Thyroid gland (tissue), 4 donors: ENCODE results near the gene MYH1. TPM values are rescaled to one million over a fixed set of nuclear protein-coding genes. Genes with fewer than 3 reads are reported as not detected.

Experiments
- DNase-seq, 2 donors: peaks; one replicate each; pipeline ENCODE4 v3.0.0-alpha.2; 2019
- H3K27ac ChIP-seq, 3 donors: fragments of 200-600 bp; sonication (generic); 1 replicate in 2 of 3; 2 replicates in 1 of 3; pipeline ENCODE4 v1.5.1; 2016 to 2019; ENCODE audit warnings: mild to moderate bottlenecking in 1 of 3, moderate library complexity in 1 of 3
- H3K27me3 ChIP-seq: fragments of 200-600 bp; sonication (generic); one replicate; pipeline ENCODE4 v1.5.1; 2019
- H3K36me3 ChIP-seq, 2 donors: fragments of 200-600 bp; sonication (generic); one replicate each; pipeline ENCODE4 v1.5.1; 2016 to 2019
- H3K4me1 ChIP-seq, 2 donors: fragments of 200-600 bp; sonication (generic); one replicate each; pipeline ENCODE4 v1.5.1; 2017 to 2019
- H3K4me3 ChIP-seq, 3 donors: fragments of 200-600 bp; sonication (generic); replicated peaks in 1 of 3; 1 replicate in 2 of 3; 2 replicates in 1 of 3; pipeline ENCODE4 v1.5.1; 2016; ENCODE audit warnings: mild to moderate bottlenecking in 1 of 3
- H3K9me3 ChIP-seq: fragments of 200-600 bp; sonication (generic); one replicate; pipeline ENCODE4 v1.5.1; 2017
- POLR2A ChIP-seq, 2 donors: fragments of 450-650 bp; IDR thresholded peaks; one replicate each; pipeline ENCODE4 v1.6.1; 2017; ENCODE audit warnings: antibody characterized with exemption in 2 of 2, mild to moderate bottlenecking in 2 of 2, moderate library complexity in 1 of 2
- WGBS, 2 donors: methylation state at CpG; one replicate each; pipeline ENCODE4 v1.1.5; 2017; 5-methylcytosine and 5-hydroxymethylcytosine counted together
- intact Hi-C: fragments of 100-400 bp; cut with DNase I; formaldehyde crosslinking; loops from one replicate; pipeline ENCODE4 v1.15.1; 2023
- total RNA-seq, 4 donors: library from RNA; depleted of rRNA; stranded (reverse); fragments of >200 nt; gene quantifications; one replicate each; pipeline ENCODE4 v1.2.3, GENCODE V29; 2016
- TF ChIP-seq, protein P1 (sequence below), 6 experiments: fragments of 200-600 bp in 3 of 6; fragments of 450-650 bp in 3 of 6; sonication (generic) in 3 of 6; IDR thresholded peaks; one replicate each; pipeline ENCODE4 v1.5.1; 2016 to 2019; ENCODE audit warnings: antibody characterized with exemption in 6 of 6, mild to moderate bottlenecking in 2 of 6, inconsistent platforms in 1 of 6, moderate library complexity in 1 of 6

MYH1 gene
- under 1 TPM in 1 of 4 donors, not detected in 3; under 0.01 TPM for total RNA-seq

GRCh38 chr17:10518271-10519037 is at the start of gene MYH1:
MYH1 (minus strand) TSS chr17:10518542; CDS start chr17:10516642, 1,900 bp downstream.
- H3K36me3 ChIP-seq: no peaks in the 10 kb centered on the region
- no peak within 1 kb of the TSS for H3K27ac ChIP-seq
- H3K4me3 ChIP-seq: no peak within 1 kb of the TSS
- H3K9me3 ChIP-seq: no peaks in the 10 kb centered on the region
- H3K27me3 ChIP-seq: no peaks in the 10 kb centered on the region
- DNase-seq: no peak
- TF ChIP-seq, protein P1, sequence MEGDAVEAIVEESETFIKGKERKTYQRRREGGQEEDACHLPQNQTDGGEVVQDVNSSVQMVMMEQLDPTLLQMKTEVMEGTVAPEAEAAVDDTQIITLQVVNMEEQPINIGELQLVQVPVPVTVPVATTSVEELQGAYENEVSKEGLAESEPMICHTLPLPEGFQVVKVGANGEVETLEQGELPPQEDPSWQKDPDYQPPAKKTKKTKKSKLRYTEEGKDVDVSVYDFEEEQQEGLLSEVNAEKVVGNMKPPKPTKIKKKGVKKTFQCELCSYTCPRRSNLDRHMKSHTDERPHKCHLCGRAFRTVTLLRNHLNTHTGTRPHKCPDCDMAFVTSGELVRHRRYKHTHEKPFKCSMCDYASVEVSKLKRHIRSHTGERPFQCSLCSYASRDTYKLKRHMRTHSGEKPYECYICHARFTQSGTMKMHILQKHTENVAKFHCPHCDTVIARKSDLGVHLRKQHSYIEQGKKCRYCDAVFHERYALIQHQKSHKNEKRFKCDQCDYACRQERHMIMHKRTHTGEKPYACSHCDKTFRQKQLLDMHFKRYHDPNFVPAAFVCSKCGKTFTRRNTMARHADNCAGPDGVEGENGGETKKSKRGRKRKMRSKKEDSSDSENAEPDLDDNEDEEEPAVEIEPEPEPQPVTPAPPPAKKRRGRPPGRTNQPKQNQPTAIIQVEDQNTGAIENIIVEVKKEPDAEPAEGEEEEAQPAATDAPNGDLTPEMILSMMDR (IDR thresholded peaks at IDR 0.05): no peak
- TF ChIP-seq POLR2A (IDR thresholded peaks at IDR 0.05): no peak
- no peaks in the 10 kb centered on the region for H3K4me1 ChIP-seq
- intact Hi-C loops: no loop called here
- WGBS, 2 donors: 77 to 80% methylated on average over 11 of the region's 11 CpGs

DNA sequence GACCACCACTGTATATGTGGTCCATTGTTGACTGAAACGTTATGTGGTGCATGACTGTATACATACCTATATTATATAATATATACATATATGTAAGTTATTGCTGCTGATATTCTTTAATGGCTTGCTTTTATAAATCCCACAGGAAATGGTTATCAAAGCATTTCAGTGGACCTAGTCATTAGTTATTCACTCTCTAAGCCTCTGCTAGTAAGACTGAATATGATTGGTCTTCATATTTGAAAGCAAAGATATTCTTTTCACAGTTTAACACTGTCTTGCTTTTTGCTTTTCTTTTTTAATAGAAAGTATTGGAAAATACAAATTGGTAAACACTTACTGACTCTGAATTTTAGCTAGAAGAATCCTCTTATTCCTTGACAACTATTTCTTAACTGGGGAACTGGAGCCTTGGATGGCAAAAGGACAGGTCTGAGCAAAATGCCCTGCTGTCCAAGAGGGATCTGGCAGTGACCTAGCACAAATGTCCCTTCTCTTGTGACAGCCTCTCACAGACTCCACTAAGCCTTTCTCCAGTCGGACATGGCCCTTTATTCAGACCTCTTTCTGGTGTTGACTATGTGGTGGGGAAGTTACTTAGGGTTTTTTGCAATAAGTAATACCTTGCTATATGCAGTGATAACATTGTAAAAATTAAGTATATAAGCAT is 45.8 kb upstream of the MYH1 start:
- H3K27ac ChIP-seq: no peak overlapping the region
- no peaks in the 10 kb centered on the region for H3K27me3 ChIP-seq
- no peaks in the 10 kb centered on the region for H3K36me3 ChIP-seq
- TF ChIP-seq POLR2A (IDR thresholded peaks at IDR 0.05): no peak
- TF ChIP-seq, protein P1 (IDR thresholded peaks at IDR 0.05): no peak
- H3K4me3 ChIP-seq: no peak overlapping the region
- 85 to 89% methylated on average over 2 of the region's 2 CpGs for WGBS, 2 donors
- no peaks in the 10 kb centered on the region for H3K4me1 ChIP-seq
- no peak for DNase-seq
- H3K9me3 ChIP-seq: no peaks in the 10 kb centered on the region
- intact Hi-C loops: no loop called here

DNA sequence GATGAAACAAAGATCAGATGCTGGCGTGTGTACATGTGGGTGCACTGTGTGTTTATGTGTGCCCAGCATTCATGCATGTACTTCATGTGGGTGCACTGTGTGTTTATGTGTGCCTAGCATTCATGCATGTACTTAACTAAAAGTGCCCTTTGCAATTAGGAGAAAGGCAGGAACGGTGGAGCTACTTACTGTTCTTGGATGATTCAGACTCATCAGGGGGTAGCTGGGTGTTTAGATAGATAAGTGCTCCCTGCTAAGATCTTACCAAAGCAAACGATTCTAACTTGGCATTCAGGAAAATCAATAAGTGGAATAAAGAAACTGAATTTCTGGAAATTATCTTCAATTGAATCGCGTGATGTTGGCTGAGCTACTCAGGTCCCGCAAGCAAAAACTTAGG is 39.7 kb upstream of the MYH1 start:
- intact Hi-C loops: no loop called here
- DNase-seq: no peak
- H3K4me3 ChIP-seq: no peak overlapping the region
- no peaks in the 10 kb centered on the region for H3K27me3 ChIP-seq
- no peaks in the 10 kb centered on the region for H3K9me3 ChIP-seq
- peak overlapping the region in 1 of 3 donors; percentile 53 for H3K27ac ChIP-seq
- no peak for TF ChIP-seq POLR2A (IDR thresholded peaks at IDR 0.05)
- TF ChIP-seq, protein P1 (IDR thresholded peaks at IDR 0.05): no peak
- WGBS, 2 donors: 45 to 66% methylated on average over 6 of the region's 6 CpGs
- no peaks in the 10 kb centered on the region for H3K36me3 ChIP-seq
- H3K4me1 ChIP-seq: peaks cover 12 to 24% of the 10 kb centered on the region in 2 donors

GRCh38 chr17:10557422-10557821 is 39.1 kb upstream of the MYH1 start:
- Histone ChIP-seq H3K4me1 (peaks cover 12 to 29% of the 10 kb centered on the region in 2 donors), H3K4me3 (no peak overlapping the region), H3K9me3 (no peaks in the 10 kb centered on the region), H3K27ac (peak overlapping the region in 2 of 3 donors; percentile 30 to 53), H3K36me3 (no peaks in the 10 kb centered on the region), H3K27me3 (no peaks in the 10 kb centered on the region)
- intact Hi-C loops: no loop called here
- DNase-seq: peak; percentile 47 to 60
- TF ChIP-seq, protein P1 (IDR thresholded peaks at IDR 0.05): no peak
- TF ChIP-seq POLR2A (IDR thresholded peaks at IDR 0.05): no peak
- WGBS, 2 donors: 12 to 24% methylated on average over 1 of the region's 1 CpG
